ENCODE measurements around the gene PTTG1IP.

Gene PTTG1IP, protein sequence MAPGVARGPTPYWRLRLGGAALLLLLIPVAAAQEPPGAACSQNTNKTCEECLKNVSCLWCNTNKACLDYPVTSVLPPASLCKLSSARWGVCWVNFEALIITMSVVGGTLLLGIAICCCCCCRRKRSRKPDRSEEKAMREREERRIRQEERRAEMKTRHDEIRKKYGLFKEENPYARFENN

DNA sequence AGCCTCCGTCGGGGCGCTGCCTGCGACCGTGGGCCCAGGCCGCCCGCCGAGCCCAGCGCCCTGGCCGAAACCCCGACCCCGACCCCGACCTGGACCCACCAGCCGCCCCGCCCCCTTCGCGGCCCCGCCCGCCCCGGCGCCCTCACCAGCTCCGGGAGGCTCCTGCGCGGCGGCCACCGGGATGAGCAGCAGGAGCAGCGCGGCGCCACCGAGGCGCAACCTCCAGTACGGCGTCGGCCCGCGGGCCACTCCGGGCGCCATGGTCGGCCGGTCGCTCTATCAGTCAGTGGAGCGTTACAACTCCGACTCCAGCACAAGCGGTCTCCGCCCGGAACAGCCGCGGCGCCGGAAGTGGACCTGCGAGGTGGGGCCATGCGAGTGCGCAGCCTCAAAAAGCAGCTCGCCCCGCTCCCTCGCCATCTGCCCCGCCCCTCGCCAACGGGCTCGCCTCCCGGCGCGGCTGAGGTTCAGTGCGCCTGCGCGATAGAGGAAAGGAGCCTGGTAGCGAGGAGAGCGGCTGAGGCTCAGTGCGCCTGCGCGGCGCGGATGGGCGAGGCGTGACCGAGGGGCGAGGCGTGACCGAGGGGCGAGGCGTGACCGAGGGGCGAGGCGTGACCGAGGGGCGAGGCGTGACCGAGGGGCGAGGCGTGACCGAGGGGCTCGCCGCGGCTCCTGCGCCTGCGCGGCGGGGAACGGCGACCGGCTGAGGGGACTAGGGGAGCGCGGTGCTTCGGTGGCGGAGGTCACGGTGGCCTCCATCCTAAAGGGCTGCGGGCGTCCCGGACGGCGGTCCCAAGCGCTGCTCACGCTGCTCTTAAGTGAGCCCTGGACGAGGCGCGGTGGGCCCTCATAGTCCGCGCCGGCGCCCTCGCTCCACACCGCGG lies at the start of gene PTTG1IP:
TSS of gene PTTG1IP (minus strand) at position 335 of the 884 bp plus-strand sequence. CDS start at position 261, 74 bp downstream.
- H3K27ac ChIP-seq = peak within 1 kb of the TSS; percentile 92
- TF ChIP-seq, protein P1, sequence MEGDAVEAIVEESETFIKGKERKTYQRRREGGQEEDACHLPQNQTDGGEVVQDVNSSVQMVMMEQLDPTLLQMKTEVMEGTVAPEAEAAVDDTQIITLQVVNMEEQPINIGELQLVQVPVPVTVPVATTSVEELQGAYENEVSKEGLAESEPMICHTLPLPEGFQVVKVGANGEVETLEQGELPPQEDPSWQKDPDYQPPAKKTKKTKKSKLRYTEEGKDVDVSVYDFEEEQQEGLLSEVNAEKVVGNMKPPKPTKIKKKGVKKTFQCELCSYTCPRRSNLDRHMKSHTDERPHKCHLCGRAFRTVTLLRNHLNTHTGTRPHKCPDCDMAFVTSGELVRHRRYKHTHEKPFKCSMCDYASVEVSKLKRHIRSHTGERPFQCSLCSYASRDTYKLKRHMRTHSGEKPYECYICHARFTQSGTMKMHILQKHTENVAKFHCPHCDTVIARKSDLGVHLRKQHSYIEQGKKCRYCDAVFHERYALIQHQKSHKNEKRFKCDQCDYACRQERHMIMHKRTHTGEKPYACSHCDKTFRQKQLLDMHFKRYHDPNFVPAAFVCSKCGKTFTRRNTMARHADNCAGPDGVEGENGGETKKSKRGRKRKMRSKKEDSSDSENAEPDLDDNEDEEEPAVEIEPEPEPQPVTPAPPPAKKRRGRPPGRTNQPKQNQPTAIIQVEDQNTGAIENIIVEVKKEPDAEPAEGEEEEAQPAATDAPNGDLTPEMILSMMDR (IDR thresholded peaks at IDR 0.05; ENCODE audit: low read depth, low read length) = no peak

DNA sequence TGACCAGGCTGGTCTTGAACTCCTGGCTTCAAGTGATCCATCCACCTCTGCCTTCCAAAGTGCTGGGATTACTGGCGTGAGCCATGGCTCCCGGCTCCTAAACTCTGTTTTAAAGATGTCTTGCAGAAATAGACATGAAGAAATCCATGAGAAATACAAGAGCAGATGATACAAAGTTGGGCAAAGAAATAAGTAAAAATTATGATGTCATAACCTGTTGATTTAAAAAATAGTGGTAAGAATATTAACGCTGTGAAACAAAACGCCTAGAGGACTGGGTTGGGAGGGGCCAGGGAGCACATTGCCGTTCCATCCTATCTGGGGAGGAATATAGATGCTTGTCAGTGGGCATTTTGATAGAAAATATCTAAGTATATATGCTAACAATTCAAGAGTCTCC lies 48.4 kb upstream of the PTTG1IP start:
- Histone ChIP-seq H3K4me3 (ENCODE audit: low read depth, low read length) (no peak overlapping the region), H3K36me3 (no peaks in the 10 kb centered on the region), H3K27ac (no peak overlapping the region), H3K27me3 (ENCODE audit: insufficient read depth, low read depth, severe bottlenecking) (no peaks in the 10 kb centered on the region), H3K9me3 (ENCODE audit: severe bottlenecking) (peaks cover 5% of the 10 kb centered on the region)
- DNase-seq = no peak
- TF ChIP-seq, protein P1 (IDR thresholded peaks at IDR 0.05; ENCODE audit: low read depth, low read length) = no peak

More for the DNA sequence above, at the start of gene PTTG1IP:
- no peaks in the 10 kb centered on the region for H3K9me3 ChIP-seq (ENCODE audit: severe bottlenecking)
- peak within 1 kb of the TSS; percentile 87 for H3K4me3 ChIP-seq (ENCODE audit: low read depth, low read length)
- peaks cover 30% of the 10 kb centered on the region for H3K36me3 ChIP-seq
- peak; percentile 100 for DNase-seq
- no peaks in the 10 kb centered on the region for H3K27me3 ChIP-seq (ENCODE audit: insufficient read depth, low read depth, severe bottlenecking)

DNA sequence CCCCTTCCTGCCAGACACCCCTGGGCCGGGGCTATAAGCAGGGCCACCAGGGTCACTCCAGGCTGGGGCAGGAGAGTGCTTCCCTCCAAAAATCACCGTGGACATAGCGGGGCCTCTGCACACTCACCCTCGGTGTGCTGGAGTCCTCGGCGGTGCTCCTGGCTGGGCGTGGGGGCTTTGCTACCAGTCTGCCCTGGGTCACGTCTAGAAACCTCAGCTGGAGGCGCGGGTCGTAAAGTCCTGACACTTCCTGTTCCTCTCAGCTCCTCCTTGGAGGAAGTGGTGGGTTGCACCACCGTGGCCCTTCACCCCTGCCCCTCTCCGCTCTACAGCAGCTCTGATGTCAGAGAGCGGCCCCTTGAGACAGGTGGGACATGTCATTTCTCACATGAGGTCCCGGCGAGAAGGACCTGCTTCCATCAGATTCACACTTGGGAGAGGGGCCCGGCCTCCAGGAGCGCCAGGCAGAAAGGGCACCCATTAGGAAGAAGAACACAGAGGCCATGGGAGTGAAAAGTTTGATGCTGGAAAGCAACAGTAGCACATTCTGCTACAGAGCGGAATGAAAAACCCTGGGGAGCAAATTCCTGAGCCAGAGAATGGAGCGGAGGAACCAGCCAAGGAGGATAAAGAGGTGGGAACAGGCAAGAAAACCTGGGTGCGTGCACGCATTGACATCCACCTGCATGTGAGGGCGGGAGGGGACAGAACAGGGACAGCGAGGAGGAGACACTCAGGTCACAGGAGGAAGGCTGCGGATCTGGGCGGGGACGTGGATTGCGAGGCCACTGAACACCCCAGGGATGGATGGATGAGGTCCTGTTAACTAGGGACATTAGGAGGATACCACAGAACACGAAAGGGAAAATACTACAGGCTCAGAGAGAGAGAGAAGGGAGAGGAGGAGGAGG lies 47.5 kb upstream of the PTTG1IP start, which contains the start of gene ITGB2:
TSS of gene ITGB2 (minus strand) at position 206 of the 911 bp plus-strand sequence. CDS start 10,117 bp downstream, outside the sequence.
- Histone ChIP-seq H3K27me3 (ENCODE audit: insufficient read depth, low read depth, severe bottlenecking) (no peaks in the 10 kb centered on the region), H3K36me3 (no peaks in the 10 kb centered on the region), H3K4me3 (ENCODE audit: low read depth, low read length) (no peak within 1 kb of the TSS), H3K9me3 (ENCODE audit: severe bottlenecking) (peaks cover 5% of the 10 kb centered on the region), H3K27ac (no peak within 1 kb of the TSS)
- no peak for DNase-seq
- TF ChIP-seq, protein P1 (IDR thresholded peaks at IDR 0.05; ENCODE audit: low read depth, low read length) = no peak

DNA sequence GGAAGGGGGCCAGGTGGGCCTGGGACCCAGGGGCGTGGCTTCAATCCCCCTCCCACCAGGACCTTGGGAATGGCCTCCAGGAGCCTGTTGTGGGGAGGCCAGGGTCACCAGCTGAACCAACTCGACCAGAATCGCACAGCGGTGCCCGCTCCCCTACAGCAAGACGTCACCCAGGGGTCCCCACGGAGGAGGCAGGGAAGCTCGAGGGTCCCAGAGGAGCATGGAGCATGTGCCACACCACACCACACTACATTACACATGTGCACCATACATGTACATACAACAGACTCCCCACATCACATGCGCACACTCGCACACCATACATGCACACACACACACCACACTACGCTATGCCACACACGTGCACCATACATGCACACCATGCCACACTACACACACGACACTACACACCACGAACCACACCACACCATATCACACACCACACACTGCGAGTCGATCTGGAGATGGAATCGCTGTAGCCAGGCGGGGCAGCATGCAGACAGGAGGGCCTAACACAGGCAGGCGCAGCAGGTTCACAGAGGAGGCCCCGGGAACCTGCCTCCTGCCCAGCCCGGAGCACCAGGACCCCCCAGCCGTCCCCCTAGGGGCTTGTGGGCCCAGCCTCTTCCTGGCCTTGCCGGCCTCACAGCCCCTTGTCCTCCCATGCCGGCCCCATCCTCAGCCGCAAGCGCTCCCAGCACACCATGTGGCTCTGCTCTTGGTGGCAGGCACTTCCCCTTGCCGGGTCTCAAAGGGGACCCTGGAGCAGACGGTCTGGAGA lies 46.6 kb upstream of the PTTG1IP start:
- Histone ChIP-seq H3K27ac (no peak overlapping the region), H3K36me3 (no peaks in the 10 kb centered on the region), H3K9me3 (ENCODE audit: severe bottlenecking) (peaks cover 5% of the 10 kb centered on the region), H3K4me3 (ENCODE audit: low read depth, low read length) (no peak overlapping the region), H3K27me3 (ENCODE audit: insufficient read depth, low read depth, severe bottlenecking) (no peaks in the 10 kb centered on the region)
- TF ChIP-seq, protein P1 (IDR thresholded peaks at IDR 0.05; ENCODE audit: low read depth, low read length) = no peak
- DNase-seq = no peak

All from WERI-Rb-1 (cell line).